ENCODE measurements around the gene HOMEZ.

- TF ChIP-seq, protein P1, sequence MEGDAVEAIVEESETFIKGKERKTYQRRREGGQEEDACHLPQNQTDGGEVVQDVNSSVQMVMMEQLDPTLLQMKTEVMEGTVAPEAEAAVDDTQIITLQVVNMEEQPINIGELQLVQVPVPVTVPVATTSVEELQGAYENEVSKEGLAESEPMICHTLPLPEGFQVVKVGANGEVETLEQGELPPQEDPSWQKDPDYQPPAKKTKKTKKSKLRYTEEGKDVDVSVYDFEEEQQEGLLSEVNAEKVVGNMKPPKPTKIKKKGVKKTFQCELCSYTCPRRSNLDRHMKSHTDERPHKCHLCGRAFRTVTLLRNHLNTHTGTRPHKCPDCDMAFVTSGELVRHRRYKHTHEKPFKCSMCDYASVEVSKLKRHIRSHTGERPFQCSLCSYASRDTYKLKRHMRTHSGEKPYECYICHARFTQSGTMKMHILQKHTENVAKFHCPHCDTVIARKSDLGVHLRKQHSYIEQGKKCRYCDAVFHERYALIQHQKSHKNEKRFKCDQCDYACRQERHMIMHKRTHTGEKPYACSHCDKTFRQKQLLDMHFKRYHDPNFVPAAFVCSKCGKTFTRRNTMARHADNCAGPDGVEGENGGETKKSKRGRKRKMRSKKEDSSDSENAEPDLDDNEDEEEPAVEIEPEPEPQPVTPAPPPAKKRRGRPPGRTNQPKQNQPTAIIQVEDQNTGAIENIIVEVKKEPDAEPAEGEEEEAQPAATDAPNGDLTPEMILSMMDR (IDR thresholded peaks at IDR 0.05; ENCODE audit: poor library complexity), result no peak
- no peak for TF ChIP-seq EZH2phosphoT487 (IDR thresholded peaks at IDR 0.05; ENCODE audit: low read depth, severe bottlenecking, unreplicated experiment)
These were observed 21.2 kb upstream of the HOMEZ start for GRCh38 chr14:23307146-23307530.
